SKM-1 treated with dmso at 0.1 percent for 144 hours (cell line): ENCODE data around the gene NCKAP5.

Experiments used
- DNase-seq: peaks from one replicate; lab custom pipeline; 2025; ENCODE audit not compliant: unreplicated experiment; lab: John Stamatoyannopoulos, UW

Gene NCKAP5

GRCh38 chr2:133409581-133410285 lies 158.5 kb downstream of the NCKAP5 start:
- no peak for DNase-seq

GRCh38 chr2:133408671-133409070 lies 159.6 kb downstream of the NCKAP5 start:
- DNase-seq, result no peak

- no peak for DNase-seq
Measured at GRCh38 chr2:133407341-133407740, 160.9 kb downstream of the NCKAP5 start.

GRCh38 chr2:133405252-133405651 lies 163.0 kb downstream of the NCKAP5 start:
- no peak for DNase-seq

- DNase-seq, result no peak
Measured at GRCh38 chr2:133400411-133400810, 167.9 kb downstream of the NCKAP5 start.

- DNase-seq, result no peak
Measured at GRCh38 chr2:133393895-133394294, 174.4 kb downstream of the NCKAP5 start.

GRCh38 chr2:133390156-133390555 lies 178.1 kb downstream of the NCKAP5 start:
- no peak for DNase-seq

- no peak for DNase-seq
Measured at GRCh38 chr2:133389569-133389968, 178.7 kb downstream of the NCKAP5 start.

GRCh38 chr2:133382566-133382965 lies 185.7 kb downstream of the NCKAP5 start:
- DNase-seq, result no peak

- no peak for DNase-seq
Measured at GRCh38 chr2:133380991-133381390, 187.3 kb downstream of the NCKAP5 start.

- no peak for DNase-seq
Measured at GRCh38 chr2:133378928-133379549, 189.2 kb downstream of the NCKAP5 start.

GRCh38 chr2:133378386-133378785 lies 189.9 kb downstream of the NCKAP5 start:
- DNase-seq, result no peak

GRCh38 chr2:133377599-133377998 lies 190.7 kb downstream of the NCKAP5 start:
- DNase-seq, result no peak

GRCh38 chr2:133377021-133377481 lies 191.2 kb downstream of the NCKAP5 start:
- no peak for DNase-seq

GRCh38 chr2:133374781-133375180 lies 193.5 kb downstream of the NCKAP5 start:
- DNase-seq, result no peak

GRCh38 chr2:133371286-133371685 lies 197.0 kb downstream of the NCKAP5 start:
- no peak for DNase-seq

GRCh38 chr2:133369901-133370658 lies 198.2 kb downstream of the NCKAP5 start:
- no peak for DNase-seq

- DNase-seq, result no peak
Measured at GRCh38 chr2:133365117-133365516, 203.1 kb downstream of the NCKAP5 start.

GRCh38 chr2:133364636-133365035 lies 203.6 kb downstream of the NCKAP5 start:
- no peak for DNase-seq

GRCh38 chr2:133363884-133364283 lies 204.4 kb downstream of the NCKAP5 start:
- DNase-seq, result no peak

- no peak for DNase-seq
Measured at GRCh38 chr2:133362061-133362476, 206.2 kb downstream of the NCKAP5 start.

- no peak for DNase-seq
Measured at GRCh38 chr2:133360882-133361281, 207.4 kb downstream of the NCKAP5 start.
